ENCODE data around the gene DMGDH. TPM values are rescaled to one million over a fixed set of nuclear protein-coding genes. Genes with fewer than 3 reads are reported as not detected.

The DMGDH gene
- total RNA-seq, 1 experiment from 2014 or later: not detected

DNA sequence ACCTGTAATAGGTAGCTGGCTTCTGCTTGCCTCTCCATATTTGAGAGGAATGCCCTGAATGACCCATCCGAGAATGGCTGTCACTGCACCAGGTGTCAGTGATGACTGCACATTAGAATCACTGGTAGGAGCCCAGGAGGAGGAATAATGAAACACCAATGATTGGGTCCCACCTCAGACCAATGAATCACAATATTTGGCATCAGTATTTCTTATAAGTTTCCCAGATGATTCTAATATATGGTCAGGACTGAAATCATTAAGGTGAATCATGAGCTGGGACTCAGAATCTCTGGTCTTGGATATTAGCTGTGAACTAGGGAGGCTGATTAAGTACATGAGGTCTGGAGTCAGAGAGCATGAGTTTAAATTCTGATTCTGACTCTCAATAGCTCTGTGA is 107.7 kb downstream of the DMGDH start:
- peaks cover 0 to 3% of the 10 kb centered on the region in 2 experiments; a peak in 2 of 4 replicates for H3K4me1 Mint-ChIP-seq
- Histone ChIP-seq H3K18ac (ENCODE audit: insufficient read length, low read depth, low read length) (no peak overlapping the region), H2AFZ (ENCODE audit: low read length) (no peak overlapping the region), H2BK5ac (ENCODE audit: insufficient read length, low read length) (no peak overlapping the region), H3K4me2 (ENCODE audit: insufficient read depth, insufficient read length, low read length) (no peak overlapping the region), H2AK5ac (ENCODE audit: insufficient read length, low read length) (no peak overlapping the region), H2BK120ac (ENCODE audit: low read depth, low read length, poor library complexity, severe bottlenecking) (no peak overlapping the region), H3K56ac (ENCODE audit: insufficient read length, low read depth, low read length) (no peak overlapping the region), H2BK12ac (ENCODE audit: insufficient read length, low read depth, low read length) (no peak overlapping the region), H3K9me3 (ENCODE audit: control insufficient read depth, low read depth, low read length) (no peaks in the 10 kb centered on the region), H3K23ac (ENCODE audit: insufficient read length, low read depth, low read length) (no peak overlapping the region), H3K79me1 (ENCODE audit: insufficient read depth, low read depth, low read length, poor library complexity, severe bottlenecking) (no peaks in the 10 kb centered on the region), H3K4ac (ENCODE audit: low read depth, low read length) (no peak overlapping the region), H4K20me1 (ENCODE audit: control insufficient read depth, insufficient read depth, insufficient read length) (no peaks in the 10 kb centered on the region), H4K8ac (replicated peaks; ENCODE audit: insufficient read length, low read depth, low read length) (no peak overlapping the region), H3T11ph (ENCODE audit: low read length) (no peak overlapping the region), H3K23me2 (ENCODE audit: insufficient read length, low read depth, low read length, poor library complexity, severe bottlenecking) (no peaks in the 10 kb centered on the region), H3K27me3 (ENCODE audit: insufficient read depth, low read length) (no peaks in the 10 kb centered on the region), H2BK15ac (ENCODE audit: low read depth, low read length) (no peak overlapping the region), H4K91ac (ENCODE audit: insufficient read length, low read depth, low read length) (no peak overlapping the region), H3K9ac (ENCODE audit: extremely low read depth, insufficient read length, low read length) (no peak overlapping the region), H2BK20ac (ENCODE audit: low read depth, low read length, poor library complexity, severe bottlenecking) (no peak overlapping the region), H3K79me2 (ENCODE audit: insufficient read depth, low read length) (no peaks in the 10 kb centered on the region), H3K27ac (ENCODE audit: insufficient read length, low read depth, low read length) (no peak overlapping the region), H3K4me1 (ENCODE audit: insufficient read depth, low read length) (no peaks in the 10 kb centered on the region), H4K5ac (ENCODE audit: insufficient read length, low read depth, low read length) (no peak overlapping the region), H3K14ac (ENCODE audit: insufficient read depth, low read length) (no peak overlapping the region)
- H3K36me3 Mint-ChIP-seq (ENCODE audit: insufficient read depth in 1 of 3, low read depth in 3 of 3): peaks cover 0 to 3% (median 0%) of the 10 kb centered on the region in 3 experiments; a peak in 2 of 7 replicates
- no peaks in the 10 kb centered on the region for H3K9me3 Mint-ChIP-seq
- no peak overlapping the region for H3K27ac Mint-ChIP-seq
- no peaks in the 10 kb centered on the region for H3K27me3 Mint-ChIP-seq (ENCODE audit: low read depth)
- DNase-seq: no peak
- TF ChIP-seq, protein P1, sequence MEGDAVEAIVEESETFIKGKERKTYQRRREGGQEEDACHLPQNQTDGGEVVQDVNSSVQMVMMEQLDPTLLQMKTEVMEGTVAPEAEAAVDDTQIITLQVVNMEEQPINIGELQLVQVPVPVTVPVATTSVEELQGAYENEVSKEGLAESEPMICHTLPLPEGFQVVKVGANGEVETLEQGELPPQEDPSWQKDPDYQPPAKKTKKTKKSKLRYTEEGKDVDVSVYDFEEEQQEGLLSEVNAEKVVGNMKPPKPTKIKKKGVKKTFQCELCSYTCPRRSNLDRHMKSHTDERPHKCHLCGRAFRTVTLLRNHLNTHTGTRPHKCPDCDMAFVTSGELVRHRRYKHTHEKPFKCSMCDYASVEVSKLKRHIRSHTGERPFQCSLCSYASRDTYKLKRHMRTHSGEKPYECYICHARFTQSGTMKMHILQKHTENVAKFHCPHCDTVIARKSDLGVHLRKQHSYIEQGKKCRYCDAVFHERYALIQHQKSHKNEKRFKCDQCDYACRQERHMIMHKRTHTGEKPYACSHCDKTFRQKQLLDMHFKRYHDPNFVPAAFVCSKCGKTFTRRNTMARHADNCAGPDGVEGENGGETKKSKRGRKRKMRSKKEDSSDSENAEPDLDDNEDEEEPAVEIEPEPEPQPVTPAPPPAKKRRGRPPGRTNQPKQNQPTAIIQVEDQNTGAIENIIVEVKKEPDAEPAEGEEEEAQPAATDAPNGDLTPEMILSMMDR (conservative IDR thresholded peaks at IDR 0.05): no peak
- no CpG with 5 or more reads among the region's 1 CpG for WGBS (ENCODE audit: extremely low coverage, insufficient read length, low lambda C conversion rate)
- no peak overlapping the region for H3K4me3 Mint-ChIP-seq

Measured in H9 (cell line).